ENCODE measurements around the gene TKT. TPM values are rescaled to one million over a fixed set of nuclear protein-coding genes. Genes with fewer than 3 reads are reported as not detected.
A peak's percentile ranks its signal among the peaks of the same experiment; 100 is the strongest.

Gene TKT
- total and polyA plus RNA-seq, 2 of the 8 experiments (the other 6 are each of a cell fraction or from before 2014, with no cell fraction given) = 418 to 986 TPM

DNA sequence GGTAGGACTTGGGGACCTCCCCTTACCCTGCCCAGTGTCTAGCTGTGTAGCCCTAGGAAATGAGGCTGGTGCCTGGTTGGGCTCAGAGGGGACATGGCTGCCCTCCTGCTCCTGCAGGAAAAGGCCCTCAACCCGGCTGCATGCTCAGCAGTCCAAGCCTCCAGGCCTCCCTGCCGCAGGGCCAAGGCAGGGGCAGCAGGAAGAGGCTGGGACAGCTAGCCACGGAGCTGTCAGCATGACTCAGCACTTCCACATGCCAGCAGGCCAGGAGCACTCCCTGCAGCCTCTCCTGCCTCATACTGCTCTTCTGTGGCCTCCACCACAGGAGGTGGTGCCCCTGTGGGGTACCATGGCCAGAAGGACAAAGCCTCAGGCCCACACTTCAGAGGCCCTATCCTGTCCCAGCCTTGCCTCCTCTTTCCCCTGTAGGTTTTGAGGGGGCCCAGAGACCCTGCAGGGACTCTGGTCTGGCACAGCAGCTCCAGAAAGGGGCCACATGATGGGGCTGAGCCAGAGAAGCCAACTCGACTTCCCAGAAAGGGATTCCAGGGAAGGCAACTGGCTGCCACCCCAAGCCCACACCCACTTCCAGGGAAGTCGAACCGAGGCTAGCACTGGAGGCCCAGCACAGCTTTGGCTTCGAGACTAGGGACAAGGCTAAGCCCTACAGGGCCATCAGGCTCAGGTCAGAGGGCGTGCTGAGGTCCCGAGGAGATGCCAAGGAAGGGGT, 19.5 kb downstream of the TKT start (continued):
- TF ChIP-seq RBBP5 (IDR thresholded peaks at IDR 0.05; ENCODE audit: borderline replicate concordance, low read depth, low read length) (no peak), BCL11A (IDR thresholded peaks at IDR 0.05; ENCODE audit: low read depth in 2 of 2, low read length in 2 of 2) (no peak), JUN (IDR thresholded peaks at IDR 0.05; ENCODE audit: low read depth, low read length) (no peak), KDM4A (IDR thresholded peaks at IDR 0.05; ENCODE audit: low read depth, low read length, severe bottlenecking) (no peak), CEBPB (IDR thresholded peaks at IDR 0.05; ENCODE audit: low read depth, low read length) (no peak), POLR2A (IDR thresholded peaks at IDR 0.05; ENCODE audit: control extremely low read depth in 1 of 2, low read depth in 2 of 2, low read length in 2 of 2) (peak in 1 of 2 experiments; percentile 16; a peak in 1 of 3 replicates), PHF8 (conservative IDR thresholded peaks at IDR 0.05; ENCODE audit: low read depth, low read length) (no peak)

Measured in H1 (cell line).